Adrenal gland (tissue), 5 donors: Measurements from ENCODE around the gene RTKN2.

Source experiments
- CTCF ChIP-seq, 6 experiments: fragments of 450-650 bp in 4 of 6; fragments of 200-600 bp in 2 of 6; sonication (generic) in 1 of 6; IDR thresholded peaks; 1 replicate in 5 of 6; 2 replicates in 1 of 6; pipeline versions ENCODE4 v1.5.1 to v1.8.0; 2016 to 2021; ENCODE audit warnings: antibody characterized with exemption in 6 of 6, mild to moderate bottlenecking in 2 of 6, moderate library complexity in 1 of 6
- POLR2A ChIP-seq, 2 donors: fragments of 450-650 bp; IDR thresholded peaks; one replicate each; pipeline ENCODE4 v1.6.1; 2017; ENCODE audit warnings: antibody characterized with exemption in 2 of 2, mild to moderate bottlenecking in 2 of 2, moderate library complexity in 1 of 2
- donor health status: DM: no; HTN: no; CAD: no.

- no peak for TF ChIP-seq CTCF (IDR thresholded peaks at IDR 0.05)
- no peak for TF ChIP-seq POLR2A (IDR thresholded peaks at IDR 0.05)
These were observed 30.7 kb downstream of the RTKN2 start for GRCh38 chr10:62237966-62238365.
